Panc1 (cell line): ENCODE data around the gene PLA1A.

ENCODE experiments used
- POLR2AphosphoS5 ChIP-seq: IDR thresholded peaks from 2 replicates; pipeline ENCODE4 v1.6.1; 2012; ENCODE audit warnings: mild to moderate bottlenecking, low read depth, low read length, moderate library complexity
- TCF7L2 ChIP-seq: IDR thresholded peaks from 2 replicates; pipeline ENCODE4 v1.6.1; 2011; ENCODE audit warnings: mild to moderate bottlenecking, low read depth, low read length, inconsistent platforms
- TF ChIP-seq, protein P1 (sequence below): fragments of 450-650 bp; IDR thresholded peaks from 2 replicates; pipeline ENCODE4 v1.5.1; 2017; ENCODE audit warnings: mild to moderate bottlenecking

DNA sequence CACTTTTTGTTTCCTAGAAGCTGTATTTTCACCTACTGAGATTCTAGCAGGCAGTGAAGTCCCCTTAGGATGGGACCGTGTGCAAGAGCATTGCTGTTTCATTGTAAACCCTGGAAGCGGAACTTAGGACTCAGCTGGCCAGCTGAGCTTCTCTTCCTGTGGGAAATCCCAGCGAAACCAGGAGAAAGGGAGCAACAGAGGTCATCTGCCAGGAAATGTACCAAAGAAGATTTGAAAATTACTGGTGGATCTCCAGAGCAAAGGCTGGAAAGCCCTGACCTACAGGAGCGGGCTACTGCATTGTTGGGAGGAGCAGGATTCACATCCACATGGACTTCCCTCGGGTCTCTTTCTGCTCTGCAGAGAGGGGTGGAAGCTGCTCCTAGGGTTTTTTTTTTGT lies 26.0 kb upstream of the PLA1A start:
- TF ChIP-seq POLR2AphosphoS5 (no peak), TCF7L2 (no peak)
- TF ChIP-seq, protein P1, sequence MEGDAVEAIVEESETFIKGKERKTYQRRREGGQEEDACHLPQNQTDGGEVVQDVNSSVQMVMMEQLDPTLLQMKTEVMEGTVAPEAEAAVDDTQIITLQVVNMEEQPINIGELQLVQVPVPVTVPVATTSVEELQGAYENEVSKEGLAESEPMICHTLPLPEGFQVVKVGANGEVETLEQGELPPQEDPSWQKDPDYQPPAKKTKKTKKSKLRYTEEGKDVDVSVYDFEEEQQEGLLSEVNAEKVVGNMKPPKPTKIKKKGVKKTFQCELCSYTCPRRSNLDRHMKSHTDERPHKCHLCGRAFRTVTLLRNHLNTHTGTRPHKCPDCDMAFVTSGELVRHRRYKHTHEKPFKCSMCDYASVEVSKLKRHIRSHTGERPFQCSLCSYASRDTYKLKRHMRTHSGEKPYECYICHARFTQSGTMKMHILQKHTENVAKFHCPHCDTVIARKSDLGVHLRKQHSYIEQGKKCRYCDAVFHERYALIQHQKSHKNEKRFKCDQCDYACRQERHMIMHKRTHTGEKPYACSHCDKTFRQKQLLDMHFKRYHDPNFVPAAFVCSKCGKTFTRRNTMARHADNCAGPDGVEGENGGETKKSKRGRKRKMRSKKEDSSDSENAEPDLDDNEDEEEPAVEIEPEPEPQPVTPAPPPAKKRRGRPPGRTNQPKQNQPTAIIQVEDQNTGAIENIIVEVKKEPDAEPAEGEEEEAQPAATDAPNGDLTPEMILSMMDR: no peak
